ENCODE results near the gene ZDHHC13. TPM values are rescaled to one million over a fixed set of nuclear protein-coding genes. Genes with fewer than 3 reads are reported as not detected.

ZDHHC13 gene
- 2.8 TPM for polyA plus RNA-seq (2012; ENCODE audit: insufficient read depth, insufficient read length, low read depth)

- peak; percentile 21; the same call in 1 of the 2 replicates for TF ChIP-seq CTCF (IDR thresholded peaks at IDR 0.05; ENCODE audit: low read depth, low read length)
- Histone ChIP-seq H3K4me1 (no peaks in the 10 kb centered on the region), H3K4me3 (ENCODE audit: low read depth, low read length) (peak within 1 kb of the TSS; percentile 68), H3K9me3 (no peaks in the 10 kb centered on the region), H3K27me3 (no peaks in the 10 kb centered on the region), H3K36me3 (no peaks in the 10 kb centered on the region)
- DNase-seq, result peak; percentile 87
These were observed at the start of gene ZDHHC13 for GRCh38 chr11:19116971-19117759. Gene ZDHHC13 (plus strand): TSS chr11:19117168. CDS start chr11:19117250, 82 bp downstream.

GRCh38 chr11:19071255-19071654, 45.7 kb upstream of the ZDHHC13 start:
- no peaks in the 10 kb centered on the region for H3K9me3 ChIP-seq
- no peaks in the 10 kb centered on the region for H3K36me3 ChIP-seq
- no peaks in the 10 kb centered on the region for H3K27me3 ChIP-seq
- TF ChIP-seq CTCF (IDR thresholded peaks at IDR 0.05; ENCODE audit: low read depth, low read length), result peak; percentile 96
- no peaks in the 10 kb centered on the region for H3K4me1 ChIP-seq
- H3K4me3 ChIP-seq (ENCODE audit: low read depth, low read length), result no peak overlapping the region
- peak; percentile 61 for DNase-seq

GRCh38 chr11:19072464-19072863, 44.5 kb upstream of the ZDHHC13 start:
- Histone ChIP-seq H3K36me3 (no peaks in the 10 kb centered on the region), H3K27me3 (no peaks in the 10 kb centered on the region), H3K4me1 (no peaks in the 10 kb centered on the region), H3K4me3 (ENCODE audit: low read depth, low read length) (no peak overlapping the region), H3K9me3 (no peaks in the 10 kb centered on the region)
- no peak for DNase-seq
- no peak for TF ChIP-seq CTCF (IDR thresholded peaks at IDR 0.05; ENCODE audit: low read depth, low read length)

- TF ChIP-seq CTCF (IDR thresholded peaks at IDR 0.05; ENCODE audit: low read depth, low read length), result no peak
- no peak for DNase-seq
- no peak overlapping the region for H3K4me3 ChIP-seq (ENCODE audit: low read depth, low read length)
- H3K27me3 ChIP-seq, result no peaks in the 10 kb centered on the region
- no peaks in the 10 kb centered on the region for H3K36me3 ChIP-seq
- H3K9me3 ChIP-seq, result no peaks in the 10 kb centered on the region
- no peaks in the 10 kb centered on the region for H3K4me1 ChIP-seq
These were observed 43.2 kb upstream of the ZDHHC13 start for GRCh38 chr11:19073454-19074415.

- no peak for TF ChIP-seq CTCF (IDR thresholded peaks at IDR 0.05; ENCODE audit: low read depth, low read length)
- Histone ChIP-seq H3K9me3 (no peaks in the 10 kb centered on the region), H3K4me1 (no peaks in the 10 kb centered on the region), H3K36me3 (no peaks in the 10 kb centered on the region), H3K4me3 (ENCODE audit: low read depth, low read length) (no peak overlapping the region), H3K27me3 (no peaks in the 10 kb centered on the region)
- no peak for DNase-seq
These were observed 41.3 kb upstream of the ZDHHC13 start for GRCh38 chr11:19075636-19076035.
